BLaER1 treated with 17β-estradiol and CSF1 and Interleukin-3, amounts not matched to agents 10 nM and 100 nM (cell line): ENCODE data around the gene TUBB2B.
"Not testable (repeated sequence)": the region's sequence is repeated elsewhere in the genome, so short reads cannot be mapped to it uniquely, and the experiment has no call there.

ENCODE experiments used
- H3K27ac ChIP-seq, 11 experiments: shearing (Covaris generic); formaldehyde crosslinking; 2 replicates each; pipeline ENCODE4 v1.8.1; 2022
- H3K27me3 ChIP-seq, 11 experiments: shearing (Covaris generic); formaldehyde crosslinking; 2 replicates each; pipeline ENCODE4 v1.8.1; 2022
- H3K36me3 ChIP-seq, 11 experiments: shearing (Covaris generic); formaldehyde crosslinking; 2 replicates each; pipeline ENCODE4 v1.8.1; 2022
- H3K4me1 ChIP-seq, 10 experiments: shearing (Covaris generic); formaldehyde crosslinking; 2 replicates each; pipeline ENCODE4 v1.8.1; 2022
- H3K4me2 ChIP-seq, 11 experiments: shearing (Covaris generic); formaldehyde crosslinking; 2 replicates each; pipeline ENCODE4 v1.8.1; 2022
- H3K4me3 ChIP-seq, 10 experiments: shearing (Covaris generic); formaldehyde crosslinking; 2 replicates each; pipeline ENCODE4 v1.8.1; 2022
- H3K9ac ChIP-seq, 11 experiments: shearing (Covaris generic); formaldehyde crosslinking; 2 replicates each; pipeline ENCODE4 v1.8.1; 2022
- H3K9me3 ChIP-seq, 11 experiments: shearing (Covaris generic); formaldehyde crosslinking; replicated peaks in 1 of 11; 2 replicates each; pipeline ENCODE4 v1.8.1; 2022
- H4K20me1 ChIP-seq, 11 experiments: shearing (Covaris generic); formaldehyde crosslinking; 2 replicates each; pipeline ENCODE4 v1.8.1; 2022
- Cebpa-rat ChIP-seq, 11 experiments: shearing (Covaris generic); IDR thresholded peaks; 2 replicates each; pipeline ENCODE4 v1.8.1; 2022

The TUBB2B gene

GRCh38 chr6:3252369-3252768, 24.9 kb upstream of the TUBB2B start:
- H4K20me1 ChIP-seq, result no peaks in the 10 kb centered on the region
- no peak overlapping the region for H3K4me2 ChIP-seq
- peaks cover 5 to 18% (median 9%) of the 10 kb centered on the region in 11 experiments; a peak in 19 of 22 replicates for H3K9me3 ChIP-seq
- no peak overlapping the region for H3K27ac ChIP-seq
- no peak overlapping the region for H3K9ac ChIP-seq
- no peaks in the 10 kb centered on the region for H3K36me3 ChIP-seq
- H3K4me1 ChIP-seq, result peaks cover 0 to 29% (median 5%) of the 10 kb centered on the region in 10 experiments; a peak in 8 of 20 replicates
- no peak overlapping the region for H3K4me3 ChIP-seq
- no peaks in the 10 kb centered on the region; a peak in 2 of 22 replicates for H3K27me3 ChIP-seq
- no peak for TF ChIP-seq Cebpa-rat (IDR thresholded peaks at IDR 0.05)

- H3K4me2 ChIP-seq, result peak overlapping the region in 6 of 11 experiments; percentile 22 to 72 (median 34); a peak in 6 of 22 replicates
- H3K9me3 ChIP-seq, result peaks cover 5 to 18% (median 9%) of the 10 kb centered on the region in 11 experiments; a peak in 19 of 22 replicates
- no peaks in the 10 kb centered on the region; a peak in 2 of 22 replicates for H3K27me3 ChIP-seq
- peaks cover 0 to 29% (median 5%) of the 10 kb centered on the region in 10 experiments; a peak in 8 of 20 replicates for H3K4me1 ChIP-seq
- no peak overlapping the region for H3K4me3 ChIP-seq
- no peaks in the 10 kb centered on the region for H3K36me3 ChIP-seq
- no peak overlapping the region for H3K27ac ChIP-seq
- no peak for TF ChIP-seq Cebpa-rat (IDR thresholded peaks at IDR 0.05)
- no peak overlapping the region for H3K9ac ChIP-seq
- H4K20me1 ChIP-seq, result no peaks in the 10 kb centered on the region
Observed at GRCh38 chr6:3251462-3252314, 24.2 kb upstream of the TUBB2B start.

GRCh38 chr6:3250231-3250675, 22.8 kb upstream of the TUBB2B start:
- H3K9me3 ChIP-seq, result peaks cover 5 to 18% (median 9%) of the 10 kb centered on the region in 11 experiments; a peak in 19 of 22 replicates
- no peaks in the 10 kb centered on the region; a peak in 2 of 22 replicates for H3K27me3 ChIP-seq
- TF ChIP-seq Cebpa-rat (IDR thresholded peaks at IDR 0.05), result no peak
- no peaks in the 10 kb centered on the region for H3K36me3 ChIP-seq
- H3K27ac ChIP-seq, result no peak overlapping the region
- H3K9ac ChIP-seq, result no peak overlapping the region
- no peak overlapping the region for H3K4me2 ChIP-seq
- H3K4me3 ChIP-seq, result no peak overlapping the region
- peaks cover 0 to 29% (median 5%) of the 10 kb centered on the region in 10 experiments; a peak in 8 of 20 replicates for H3K4me1 ChIP-seq
- no peaks in the 10 kb centered on the region for H4K20me1 ChIP-seq

GRCh38 chr6:3249821-3250220, 22.4 kb upstream of the TUBB2B start:
- TF ChIP-seq Cebpa-rat (IDR thresholded peaks at IDR 0.05), result no peak
- peaks cover 5 to 16% (median 9%) of the 10 kb centered on the region in 11 experiments; a peak in 19 of 22 replicates for H3K9me3 ChIP-seq
- no peak overlapping the region for H3K27ac ChIP-seq

DNA sequence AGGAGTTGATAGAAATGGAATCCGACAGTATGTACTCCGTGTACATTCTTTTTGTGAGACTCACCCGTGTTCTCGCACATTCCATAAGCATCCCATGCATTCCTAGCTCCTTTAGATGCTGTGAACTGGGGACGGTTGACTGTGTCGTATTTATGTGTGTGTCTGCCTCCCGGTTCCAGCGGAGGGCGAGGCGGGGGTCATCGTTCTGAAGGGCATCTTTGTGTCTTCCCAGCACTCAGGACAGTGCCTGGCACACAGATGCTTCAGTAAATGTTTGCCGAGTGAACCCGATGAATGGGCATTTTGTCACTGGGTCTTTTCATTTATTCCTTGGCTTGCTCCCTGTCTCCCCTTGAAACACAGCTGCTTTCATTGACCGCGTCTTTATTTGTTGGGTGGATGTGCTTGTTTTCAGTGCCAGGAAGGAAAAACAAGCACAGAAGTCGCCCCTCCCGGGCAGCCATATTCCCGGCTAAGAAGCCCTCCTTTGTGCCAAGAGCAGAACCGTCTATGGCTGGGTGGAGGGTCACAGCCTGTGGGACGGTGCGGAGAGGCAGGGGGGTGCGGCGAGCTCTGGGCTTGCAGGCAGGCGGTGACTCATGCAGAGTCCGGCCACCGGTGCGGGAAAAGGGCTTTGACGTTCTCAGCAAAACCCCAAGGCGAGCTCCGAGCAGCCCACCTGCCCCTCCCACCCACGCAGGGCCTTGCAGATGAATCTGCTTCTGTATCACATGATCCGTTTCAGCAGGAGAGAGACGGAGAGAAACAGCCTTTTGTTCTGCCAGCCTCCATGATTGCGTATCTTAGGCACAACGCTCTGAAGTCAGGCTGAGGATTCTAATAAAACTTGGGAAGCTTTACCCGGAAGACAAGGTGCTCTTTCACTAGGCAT, 20.0 kb upstream of the TUBB2B start:
- no peak overlapping the region for H3K27ac ChIP-seq

More at GRCh38 chr6:3249821-3250220, 22.4 kb upstream of the TUBB2B start:
- peaks cover 0 to 29% (median 5%) of the 10 kb centered on the region in 10 experiments; a peak in 8 of 20 replicates for H3K4me1 ChIP-seq
- H3K4me2 ChIP-seq, result no peak overlapping the region
- no peak overlapping the region for H3K4me3 ChIP-seq
- no peak overlapping the region for H3K9ac ChIP-seq
- no peaks in the 10 kb centered on the region for H3K36me3 ChIP-seq
- no peaks in the 10 kb centered on the region; a peak in 2 of 22 replicates for H3K27me3 ChIP-seq
- H4K20me1 ChIP-seq, result no peaks in the 10 kb centered on the region

DNA sequence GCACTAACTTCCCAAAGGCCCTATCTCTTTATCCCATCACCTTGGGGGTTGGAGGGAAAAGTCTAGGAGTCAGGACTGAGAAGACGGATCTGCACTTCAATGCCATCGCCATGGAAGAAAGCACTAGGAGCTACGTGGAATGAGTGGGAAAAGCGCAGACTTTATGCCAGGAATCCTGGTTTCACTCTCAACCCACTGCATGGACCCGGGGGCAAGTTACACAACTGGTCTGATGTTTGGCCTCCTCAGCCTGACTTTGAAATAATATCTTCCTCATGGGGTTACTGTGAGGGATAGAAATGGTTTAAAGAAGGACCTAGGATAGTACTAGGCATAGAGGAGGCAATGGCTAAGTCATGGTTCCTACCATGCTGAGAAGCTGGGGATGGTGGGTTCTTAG, 17.8 kb upstream of the TUBB2B start:
- no peak overlapping the region for H3K4me2 ChIP-seq
- peaks cover 0 to 20% (median 0%) of the 10 kb centered on the region in 10 experiments; a peak in 6 of 20 replicates for H3K4me1 ChIP-seq
- TF ChIP-seq Cebpa-rat (IDR thresholded peaks at IDR 0.05), result no peak
- peaks cover 0 to 3% (median 0%) of the 10 kb centered on the region in 11 experiments; a peak in 2 of 22 replicates for H3K27me3 ChIP-seq
- no peak overlapping the region for H3K9ac ChIP-seq
- no peak overlapping the region for H3K4me3 ChIP-seq
- no peaks in the 10 kb centered on the region for H3K36me3 ChIP-seq
- no peaks in the 10 kb centered on the region for H3K9me3 ChIP-seq
- H3K27ac ChIP-seq, result no peak overlapping the region
- H4K20me1 ChIP-seq, result no peaks in the 10 kb centered on the region

More for the DNA sequence above, 20.0 kb upstream of the TUBB2B start:
- Histone ChIP-seq H3K4me2 (0 out of 22 replicates have a peak overlapping the region, but pooled peaks of 1 of the 11 experiments have one; percentile 31), H3K9ac (no peak overlapping the region), H3K4me3 (no peak overlapping the region), H3K9me3 (no peaks in the 10 kb centered on the region), H3K27me3 (no peaks in the 10 kb centered on the region; a peak in 2 of 22 replicates), H3K4me1 (peaks cover 0 to 29% (median 5%) of the 10 kb centered on the region in 10 experiments; a peak in 8 of 20 replicates), H3K36me3 (no peaks in the 10 kb centered on the region), H4K20me1 (no peaks in the 10 kb centered on the region)
- TF ChIP-seq Cebpa-rat (IDR thresholded peaks at IDR 0.05), result no peak

DNA sequence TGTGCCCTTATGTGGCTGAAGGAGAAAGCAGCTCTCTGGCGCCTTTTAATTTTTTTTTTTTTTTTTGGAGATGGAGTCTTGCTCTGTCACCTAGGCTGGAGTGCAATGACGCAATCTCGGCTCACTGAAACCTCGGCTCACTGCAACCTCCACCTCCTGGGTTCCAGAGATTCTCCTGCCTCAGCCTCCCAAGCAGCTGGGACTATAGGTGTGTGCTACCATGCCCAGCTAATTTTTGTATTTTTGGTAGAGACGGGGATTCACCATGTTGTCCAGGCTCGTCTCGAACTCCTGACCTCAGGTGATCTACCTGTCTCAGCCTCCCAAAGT, 17.3 kb upstream of the TUBB2B start:
- not testable (repeated sequence) for H3K9ac ChIP-seq, H3K27me3 ChIP-seq, H4K20me1 ChIP-seq, H3K27ac ChIP-seq, H3K9me3 ChIP-seq, H3K4me3 ChIP-seq, H3K36me3 ChIP-seq, H3K4me2 ChIP-seq
- peaks cover 0 to 20% (median 0%) of the 10 kb centered on the region in 10 experiments; a peak in 6 of 20 replicates for H3K4me1 ChIP-seq
- TF ChIP-seq Cebpa-rat (IDR thresholded peaks at IDR 0.05), result peak in 1 of 11 experiments; percentile 41; a peak in 2 of 22 replicates

DNA sequence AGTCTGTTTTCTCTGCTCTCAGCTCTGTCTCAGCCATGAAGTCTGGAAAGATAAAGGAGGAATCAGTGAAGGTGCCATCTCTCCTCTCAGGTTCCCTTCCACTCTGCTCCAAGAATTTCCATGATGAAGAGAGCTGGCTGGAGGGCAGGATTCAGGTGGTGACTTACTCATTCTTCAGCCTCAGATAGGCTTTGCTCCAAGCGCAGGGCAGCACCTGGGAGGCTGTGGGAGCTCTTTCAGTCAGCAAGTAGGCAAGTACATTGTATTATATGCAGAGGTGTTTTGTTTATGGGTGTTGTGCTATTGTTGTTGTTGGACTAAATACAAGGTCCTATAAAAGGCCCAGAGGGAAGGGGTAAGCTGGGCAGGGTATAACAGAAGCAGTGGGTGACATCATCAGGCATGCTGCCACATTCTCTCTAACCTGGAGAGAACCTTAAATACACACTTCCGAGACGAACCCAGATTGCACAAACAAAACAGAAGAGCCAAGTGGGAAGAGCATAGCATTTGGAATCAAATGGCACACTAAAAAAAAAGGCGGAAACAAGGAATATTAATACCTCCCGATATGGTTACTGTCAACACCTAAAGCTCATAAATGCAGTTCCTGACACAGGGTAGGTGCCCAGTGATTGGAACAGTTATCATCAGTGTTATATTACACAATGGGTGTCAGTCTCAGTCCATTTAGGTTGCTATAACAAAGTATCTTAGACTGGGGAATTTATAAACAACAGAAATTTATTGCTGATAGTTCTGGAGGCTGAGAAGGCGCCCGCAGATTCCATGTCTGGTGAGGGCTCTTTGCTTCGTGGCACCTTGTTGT, 16.8 kb upstream of the TUBB2B start:
- no peak for TF ChIP-seq Cebpa-rat (IDR thresholded peaks at IDR 0.05)
- H3K4me1 ChIP-seq, result peaks cover 0 to 16% (median 0%) of the 10 kb centered on the region in 10 experiments; a peak in 6 of 20 replicates
- no peak overlapping the region for H3K4me2 ChIP-seq
- H3K4me3 ChIP-seq, result no peak overlapping the region
- peaks cover 0 to 3% (median 0%) of the 10 kb centered on the region in 11 experiments; a peak in 2 of 22 replicates for H3K27me3 ChIP-seq
- no peak overlapping the region for H3K9ac ChIP-seq
- no peaks in the 10 kb centered on the region for H3K36me3 ChIP-seq
- no peak overlapping the region for H3K27ac ChIP-seq
- H3K9me3 ChIP-seq, result no peaks in the 10 kb centered on the region
- no peaks in the 10 kb centered on the region for H4K20me1 ChIP-seq
